Activated naive CD4-positive, alpha-beta T cell treated with anti-CD3 and anti-CD28 coated beads, Interleukin-2, amount 50 U/mL, for 24 hours (primary cell): ENCODE results near the gene CDH23.
"Not testable (repeated sequence)": the region's sequence is repeated elsewhere in the genome, so short reads cannot be mapped to it uniquely, and the experiment has no call there.

Experiments
- H3K27ac Mint-ChIP-seq: one replicate; pipeline ENCODE4 v1.8.0; 2021; ENCODE audit warnings: mild to moderate bottlenecking, mixed read lengths
- H3K27me3 Mint-ChIP-seq: one replicate; pipeline ENCODE4 v1.8.0; 2021; ENCODE audit warnings: mixed read lengths
- H3K36me3 Mint-ChIP-seq: one replicate; pipeline ENCODE4 v1.8.0; 2021; ENCODE audit warnings: mixed read lengths
- H3K4me1 Mint-ChIP-seq: one replicate; pipeline ENCODE4 v1.8.0; 2021; ENCODE audit warnings: mixed read lengths
- H3K4me3 Mint-ChIP-seq: one replicate; pipeline ENCODE4 v1.8.0; 2021; ENCODE audit warnings: mild to moderate bottlenecking, mixed read lengths
- H3K9me3 Mint-ChIP-seq: one replicate; pipeline ENCODE4 v1.8.0; 2021; ENCODE audit warnings: mixed read lengths

The CDH23 gene

GRCh38 chr10:71589617-71590551 is 193.2 kb downstream of the CDH23 start:
- Mint-ChIP-seq H3K36me3 (no peaks in the 10 kb centered on the region), H3K27me3 (no peaks in the 10 kb centered on the region), H3K4me1 (no peaks in the 10 kb centered on the region), H3K4me3 (no peak overlapping the region), H3K27ac (peak overlapping the region; percentile 26), H3K9me3 (no peaks in the 10 kb centered on the region)

GRCh38 chr10:71590781-71591350 is 194.1 kb downstream of the CDH23 start:
- no peak overlapping the region for H3K4me3 Mint-ChIP-seq
- H3K27ac Mint-ChIP-seq, result no peak overlapping the region
- H3K4me1 Mint-ChIP-seq, result no peaks in the 10 kb centered on the region
- no peaks in the 10 kb centered on the region for H3K27me3 Mint-ChIP-seq
- no peaks in the 10 kb centered on the region for H3K9me3 Mint-ChIP-seq
- H3K36me3 Mint-ChIP-seq, result no peaks in the 10 kb centered on the region

GRCh38 chr10:71594934-71595571 is 198.3 kb downstream of the CDH23 start:
- Mint-ChIP-seq H3K4me1 (no peaks in the 10 kb centered on the region), H3K36me3 (no peaks in the 10 kb centered on the region), H3K4me3 (no peak overlapping the region), H3K9me3 (no peaks in the 10 kb centered on the region), H3K27ac (no peak overlapping the region), H3K27me3 (no peaks in the 10 kb centered on the region)

GRCh38 chr10:71595649-71596048 is 198.9 kb downstream of the CDH23 start:
- no peaks in the 10 kb centered on the region for H3K36me3 Mint-ChIP-seq

GRCh38 chr10:71596127-71596526 is 199.4 kb downstream of the CDH23 start:
- H3K36me3 Mint-ChIP-seq, result no peaks in the 10 kb centered on the region
- no peaks in the 10 kb centered on the region for H3K9me3 Mint-ChIP-seq
- H3K4me1 Mint-ChIP-seq, result no peaks in the 10 kb centered on the region
- no peak overlapping the region for H3K27ac Mint-ChIP-seq
- H3K4me3 Mint-ChIP-seq, result no peak overlapping the region
- H3K27me3 Mint-ChIP-seq, result no peaks in the 10 kb centered on the region

More at GRCh38 chr10:71595649-71596048, 198.9 kb downstream of the CDH23 start:
- no peak overlapping the region for H3K4me3 Mint-ChIP-seq
- H3K4me1 Mint-ChIP-seq, result no peaks in the 10 kb centered on the region
- no peaks in the 10 kb centered on the region for H3K27me3 Mint-ChIP-seq
- H3K9me3 Mint-ChIP-seq, result no peaks in the 10 kb centered on the region
- no peak overlapping the region for H3K27ac Mint-ChIP-seq

GRCh38 chr10:71596759-71597158 is 200.0 kb downstream of the CDH23 start:
- H3K36me3 Mint-ChIP-seq, result no peaks in the 10 kb centered on the region
- H3K4me3 Mint-ChIP-seq, result no peak overlapping the region
- H3K27me3 Mint-ChIP-seq, result no peaks in the 10 kb centered on the region
- H3K4me1 Mint-ChIP-seq, result no peaks in the 10 kb centered on the region
- no peak overlapping the region for H3K27ac Mint-ChIP-seq
- no peaks in the 10 kb centered on the region for H3K9me3 Mint-ChIP-seq

GRCh38 chr10:71597821-71598498 is 201.2 kb downstream of the CDH23 start:
- no peak overlapping the region for H3K4me3 Mint-ChIP-seq
- H3K9me3 Mint-ChIP-seq, result no peaks in the 10 kb centered on the region
- no peaks in the 10 kb centered on the region for H3K4me1 Mint-ChIP-seq
- no peak overlapping the region for H3K27ac Mint-ChIP-seq
- no peaks in the 10 kb centered on the region for H3K27me3 Mint-ChIP-seq
- H3K36me3 Mint-ChIP-seq, result no peaks in the 10 kb centered on the region

- Mint-ChIP-seq H3K9me3 (no peaks in the 10 kb centered on the region), H3K27ac (no peak overlapping the region), H3K4me1 (no peaks in the 10 kb centered on the region), H3K27me3 (no peaks in the 10 kb centered on the region), H3K36me3 (no peaks in the 10 kb centered on the region), H3K4me3 (no peak overlapping the region)
These were observed 201.9 kb downstream of the CDH23 start for GRCh38 chr10:71598621-71599055.

- Mint-ChIP-seq H3K4me3 (no peak overlapping the region), H3K4me1 (no peaks in the 10 kb centered on the region), H3K9me3 (no peaks in the 10 kb centered on the region), H3K36me3 (no peaks in the 10 kb centered on the region), H3K27me3 (no peaks in the 10 kb centered on the region), H3K27ac (no peak overlapping the region)
These were observed 202.8 kb downstream of the CDH23 start for GRCh38 chr10:71599518-71599917.

- not testable (repeated sequence) for H3K27me3 Mint-ChIP-seq, H3K4me1 Mint-ChIP-seq, H3K27ac Mint-ChIP-seq, H3K4me3 Mint-ChIP-seq, H3K9me3 Mint-ChIP-seq, H3K36me3 Mint-ChIP-seq
These were observed 203.5 kb downstream of the CDH23 start for GRCh38 chr10:71600242-71600641.

GRCh38 chr10:71600849-71601248 is 204.1 kb downstream of the CDH23 start:
- no peaks in the 10 kb centered on the region for H3K4me1 Mint-ChIP-seq
- no peak overlapping the region for H3K4me3 Mint-ChIP-seq
- no peaks in the 10 kb centered on the region for H3K9me3 Mint-ChIP-seq
- H3K36me3 Mint-ChIP-seq, result no peaks in the 10 kb centered on the region
- no peaks in the 10 kb centered on the region for H3K27me3 Mint-ChIP-seq
- H3K27ac Mint-ChIP-seq, result no peak overlapping the region

GRCh38 chr10:71601273-71601672 is 204.6 kb downstream of the CDH23 start:
- no peaks in the 10 kb centered on the region for H3K36me3 Mint-ChIP-seq
- no peak overlapping the region for H3K27ac Mint-ChIP-seq
- no peak overlapping the region for H3K4me3 Mint-ChIP-seq
- H3K4me1 Mint-ChIP-seq, result no peaks in the 10 kb centered on the region
- no peaks in the 10 kb centered on the region for H3K27me3 Mint-ChIP-seq
- no peaks in the 10 kb centered on the region for H3K9me3 Mint-ChIP-seq

- Mint-ChIP-seq H3K9me3 (no peaks in the 10 kb centered on the region), H3K4me1 (no peaks in the 10 kb centered on the region), H3K36me3 (no peaks in the 10 kb centered on the region), H3K4me3 (no peak overlapping the region), H3K27me3 (no peaks in the 10 kb centered on the region), H3K27ac (no peak overlapping the region)
These were observed 206.4 kb downstream of the CDH23 start for GRCh38 chr10:71603150-71603549.

- Mint-ChIP-seq H3K4me3 (no peak overlapping the region), H3K9me3 (no peaks in the 10 kb centered on the region), H3K27me3 (no peaks in the 10 kb centered on the region), H3K36me3 (no peaks in the 10 kb centered on the region), H3K4me1 (no peaks in the 10 kb centered on the region), H3K27ac (no peak overlapping the region)
These were observed 207.0 kb downstream of the CDH23 start for GRCh38 chr10:71603754-71604153.

- Mint-ChIP-seq H3K27me3 (no peaks in the 10 kb centered on the region), H3K4me1 (no peaks in the 10 kb centered on the region), H3K36me3 (no peaks in the 10 kb centered on the region), H3K9me3 (no peaks in the 10 kb centered on the region), H3K27ac (no peak overlapping the region), H3K4me3 (no peak overlapping the region)
These were observed 207.8 kb downstream of the CDH23 start for GRCh38 chr10:71604324-71605018.
